GM18508 (cell line): ENCODE measurements around the gene TBL1XR1.
"Not testable (repeated sequence)": the region's sequence is repeated elsewhere in the genome, so short reads cannot be mapped to it uniquely, and the experiment has no call there.

Experiments used
- ATAC-seq: cut with Tn5 transposase; IDR thresholded peaks from one replicate; pipeline ENCODE4 v1.9.1; 2021; ENCODE audit warnings: moderate number of reproducible peaks; ENCODE audit not compliant: insufficient read depth, unreplicated experiment

TBL1XR1 gene

GRCh38 chr3:177209509-177209908 is 12.2 kb upstream of the TBL1XR1 start:
- ATAC-seq: no peak

GRCh38 chr3:177208781-177209180 is 11.5 kb upstream of the TBL1XR1 start:
- ATAC-seq: no peak

- no peak for ATAC-seq
Observed at GRCh38 chr3:177208223-177208622, 10.9 kb upstream of the TBL1XR1 start.

- ATAC-seq: no peak
Observed at GRCh38 chr3:177206936-177207335, 9.7 kb upstream of the TBL1XR1 start.

GRCh38 chr3:177203689-177204395 is 6.6 kb upstream of the TBL1XR1 start:
- no peak for ATAC-seq

GRCh38 chr3:177203016-177203415 is 5.7 kb upstream of the TBL1XR1 start:
- ATAC-seq: not testable (repeated sequence)

GRCh38 chr3:177201700-177202397 is 4.6 kb upstream of the TBL1XR1 start:
- peak; percentile 78 for ATAC-seq

- no peak for ATAC-seq
Observed at GRCh38 chr3:177199206-177199760, 2.0 kb upstream of the TBL1XR1 start.

GRCh38 chr3:177197727-177198460 is 612 bp upstream of the TBL1XR1 start:
- ATAC-seq: peak; percentile 0

GRCh38 chr3:177196456-177197040 is 734 bp downstream of the TBL1XR1 start:
- no peak for ATAC-seq

GRCh38 chr3:177196008-177196455 is 1.2 kb downstream of the TBL1XR1 start:
- ATAC-seq: no peak

- ATAC-seq: no peak
Observed at GRCh38 chr3:177195242-177195991, 1.9 kb downstream of the TBL1XR1 start.

GRCh38 chr3:177194299-177194698 is 3.0 kb downstream of the TBL1XR1 start:
- no peak for ATAC-seq

- no peak for ATAC-seq
Observed at GRCh38 chr3:177193688-177194268, 3.5 kb downstream of the TBL1XR1 start.

- not testable (repeated sequence) for ATAC-seq
Observed at GRCh38 chr3:177193275-177193674, 4.0 kb downstream of the TBL1XR1 start.

GRCh38 chr3:177190756-177191681 is 6.3 kb downstream of the TBL1XR1 start:
- no peak for ATAC-seq

GRCh38 chr3:177190184-177190583 is 7.1 kb downstream of the TBL1XR1 start:
- ATAC-seq: not testable (repeated sequence)

- not testable (repeated sequence) for ATAC-seq
Observed at GRCh38 chr3:177188325-177188724, 9.0 kb downstream of the TBL1XR1 start.
